CD4-positive, alpha-beta T cell treated with Interleukin-6 for 4 hours (primary cell): Measurements from ENCODE around the gene ABHD12B.
"Not testable (repeated sequence)": the region's sequence is repeated elsewhere in the genome, so short reads cannot be mapped to it uniquely, and the experiment has no call there.

ENCODE experiments used
- DNase-seq: peaks from one replicate; pipeline ENCODE4 v3.0.0-alpha.2; 2020; ENCODE audit warnings: mixed read lengths

ABHD12B gene

GRCh38 chr14:50937325-50937724 is 65.5 kb downstream of the ABHD12B start:
- DNase-seq: no peak

GRCh38 chr14:50937800-50938199 is 65.9 kb downstream of the ABHD12B start:
- no peak for DNase-seq

DNA sequence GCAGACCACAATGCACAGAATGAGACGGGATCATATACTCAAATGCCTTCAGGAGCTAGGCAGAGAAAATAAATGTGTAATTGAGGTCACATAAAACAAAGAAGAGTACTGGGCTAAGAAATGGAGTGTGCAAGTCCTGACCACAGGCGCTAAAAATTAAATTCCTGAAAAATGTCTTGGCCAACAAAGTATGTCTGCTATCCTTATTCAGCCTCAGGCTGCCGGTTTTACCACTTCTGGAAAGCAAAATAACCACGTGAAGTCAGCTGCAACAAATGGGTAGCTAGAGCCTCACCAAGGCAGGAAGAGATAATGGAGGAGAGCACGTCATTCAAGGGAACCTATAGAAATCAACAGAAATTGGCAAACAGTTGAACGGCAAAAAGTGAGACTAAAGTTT is 69.3 kb downstream of the ABHD12B start:
- no peak for DNase-seq

DNA sequence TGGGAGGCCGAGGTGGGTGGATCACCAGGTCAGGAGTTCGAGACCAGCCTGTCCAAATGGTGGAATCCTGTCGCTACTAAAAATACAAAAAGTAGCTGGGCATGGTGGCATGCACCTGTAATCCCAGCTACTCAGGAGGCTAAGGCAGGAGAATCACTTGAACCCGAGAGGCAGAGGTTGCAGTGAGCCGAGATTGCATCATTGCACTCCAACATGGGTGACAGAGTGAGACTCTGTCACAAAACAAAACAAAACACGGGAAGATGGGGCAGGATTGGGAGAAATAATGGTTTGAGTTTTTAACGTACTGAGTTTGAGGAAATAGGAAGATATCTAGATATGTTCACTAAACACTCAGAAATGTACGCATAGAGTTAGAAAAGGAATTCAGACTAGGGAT is 69.8 kb downstream of the ABHD12B start:
- not testable (repeated sequence) for DNase-seq

DNA sequence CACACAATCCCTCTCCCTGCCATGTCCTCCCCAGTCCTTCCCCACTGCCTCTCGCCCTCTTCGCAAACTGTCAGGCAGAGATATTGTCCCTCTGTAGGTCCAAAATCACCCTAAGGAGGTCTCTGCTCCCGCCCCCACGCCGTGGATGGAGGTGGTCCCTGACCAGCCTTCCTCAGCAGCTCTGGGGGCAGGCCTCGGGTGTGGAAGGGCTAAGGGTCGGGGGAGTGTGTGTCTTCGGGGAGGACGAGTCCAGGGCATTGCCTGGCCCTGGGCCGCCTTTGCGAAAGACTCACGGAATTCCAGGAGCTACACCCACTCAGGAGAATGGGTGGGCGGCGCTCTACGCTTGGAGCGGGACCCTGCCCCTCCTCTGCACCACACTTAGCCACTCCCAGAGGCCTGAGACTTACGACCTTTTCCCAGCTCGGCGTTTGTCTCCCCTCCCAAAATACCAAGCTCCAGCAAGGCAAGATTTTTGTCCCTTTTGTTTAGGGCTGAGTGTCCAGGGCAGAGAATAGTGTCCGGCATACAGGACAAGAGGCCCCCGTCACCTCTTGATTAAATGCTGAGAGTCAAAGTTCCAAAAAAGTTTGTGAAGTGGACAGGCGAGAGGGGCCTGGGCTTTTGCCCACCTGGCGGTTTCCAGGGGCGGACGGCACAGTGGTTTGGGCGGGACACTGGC is 71.5 kb downstream of the ABHD12B start:
- no peak for DNase-seq

DNA sequence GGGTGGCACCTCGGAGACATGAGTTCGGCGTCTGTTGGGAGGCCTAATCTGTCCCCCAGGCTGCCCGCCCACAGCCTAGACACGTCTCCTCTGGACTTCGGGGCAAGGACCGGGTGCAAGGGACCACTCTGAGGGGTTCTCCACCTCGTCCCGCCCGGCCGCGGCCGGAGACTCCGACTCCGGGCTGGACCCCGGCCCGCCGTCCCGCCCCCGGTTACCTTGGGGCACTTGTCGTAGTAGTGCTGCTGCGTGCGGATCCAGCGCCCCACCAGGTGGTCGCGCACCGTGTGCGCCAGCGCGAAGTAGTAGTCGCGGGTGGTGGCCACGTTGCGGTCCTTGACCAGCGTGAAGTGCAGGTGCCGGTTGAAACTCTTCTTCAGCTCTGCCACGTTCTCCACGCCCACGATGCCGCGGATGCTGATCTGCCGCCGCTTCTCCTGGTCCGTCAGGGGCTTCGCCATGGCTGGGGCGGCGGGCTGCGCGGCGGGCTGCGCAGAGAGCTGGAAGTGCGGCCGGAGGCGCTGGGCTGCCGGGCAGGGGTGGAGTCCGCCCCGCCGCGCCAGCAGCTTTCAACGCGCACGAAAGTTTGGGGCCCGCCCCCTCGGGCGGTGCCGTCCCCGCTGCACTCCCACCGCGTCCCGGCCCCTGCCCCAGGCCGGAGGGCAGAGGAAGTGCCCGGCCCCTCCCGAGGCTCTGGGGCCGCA is 72.2 kb downstream of the ABHD12B start, which contains the start of gene PYGL:
Gene PYGL (minus strand): TSS at position 541 of the 704 bp plus-strand sequence. CDS start 80 bp downstream, at position 461.
- DNase-seq: peak; percentile 30

GRCh38 chr14:50944647-50945413 is 73.0 kb downstream of the ABHD12B start:
- DNase-seq: no peak

DNA sequence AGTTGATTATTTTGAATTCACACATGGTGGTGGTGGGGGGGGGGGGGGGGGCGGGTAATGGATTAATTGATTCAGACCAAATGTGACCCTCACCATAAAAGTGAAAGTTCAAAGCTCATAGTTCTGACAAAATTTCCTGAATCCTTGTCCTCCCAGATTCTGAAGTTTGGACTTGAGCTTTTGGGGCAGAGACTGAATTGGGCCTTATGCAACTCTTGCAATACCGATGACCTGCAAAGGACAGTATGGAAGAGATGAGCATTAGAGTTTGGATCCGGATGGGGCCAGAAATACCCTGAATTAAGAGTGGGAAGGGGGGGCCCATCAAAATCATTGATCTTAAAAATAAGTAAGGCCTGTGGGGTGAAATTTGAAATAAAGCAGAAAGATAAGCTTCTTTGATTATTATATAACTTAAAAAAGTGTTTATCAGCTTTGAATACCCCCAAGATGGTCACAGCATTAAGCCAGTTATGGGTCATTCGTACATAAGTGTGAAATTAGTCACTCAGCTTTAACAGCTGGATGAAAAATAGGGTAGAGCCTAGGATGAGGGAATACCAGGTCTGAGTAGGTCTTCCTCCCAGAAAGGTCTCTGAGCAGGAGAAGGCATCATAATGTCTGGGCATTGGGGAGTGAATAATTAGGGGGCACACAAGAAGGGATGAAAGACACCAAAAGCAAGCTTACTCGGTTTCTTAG is 74.5 kb downstream of the ABHD12B start:
- no peak for DNase-seq

GRCh38 chr14:50947446-50947845 is 75.6 kb downstream of the ABHD12B start:
- DNase-seq: no peak

DNA sequence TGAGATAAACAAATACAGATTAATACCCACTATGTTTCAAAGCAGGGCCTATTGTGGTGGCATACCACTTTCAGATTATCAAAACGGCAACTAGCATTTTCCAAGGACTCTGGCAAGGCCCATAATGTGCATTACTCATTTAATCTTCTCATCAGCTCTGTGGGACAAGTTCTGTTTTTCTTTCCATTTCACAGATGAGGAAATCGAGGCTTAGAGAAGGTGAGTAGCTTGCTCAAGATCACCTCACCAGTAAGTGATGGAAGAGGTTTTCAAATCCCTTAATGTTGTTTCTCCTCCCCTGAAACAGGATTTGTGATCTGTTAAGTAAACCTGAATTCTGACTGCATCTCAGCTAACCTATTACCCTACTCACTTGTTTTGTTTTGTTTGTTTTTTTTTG is 76.4 kb downstream of the ABHD12B start:
- DNase-seq: no peak

- DNase-seq: no peak
These were observed 79.2 kb downstream of the ABHD12B start for GRCh38 chr14:50951032-50951431.

- no peak for DNase-seq
These were observed 81.6 kb downstream of the ABHD12B start for GRCh38 chr14:50953502-50953901.
